ENCODE measurements around the gene ETFBKMT.
"Not testable (repeated sequence)": the region's sequence is repeated elsewhere in the genome, so short reads cannot be mapped to it uniquely, and the experiment has no call there.

ETFBKMT gene

GRCh38 chr12:31714406-31715271, 55.2 kb downstream of the ETFBKMT start:
- H3K4me3 ChIP-seq (ENCODE audit: low read length) = no peak overlapping the region
- no peak for DNase-seq (ENCODE audit: low read depth, low spot score)

- no peak for DNase-seq (ENCODE audit: low read depth, low spot score)
- no peak overlapping the region for H3K4me3 ChIP-seq (ENCODE audit: low read length)
Measured at GRCh38 chr12:31715283-31715825, 55.9 kb downstream of the ETFBKMT start.

DNA sequence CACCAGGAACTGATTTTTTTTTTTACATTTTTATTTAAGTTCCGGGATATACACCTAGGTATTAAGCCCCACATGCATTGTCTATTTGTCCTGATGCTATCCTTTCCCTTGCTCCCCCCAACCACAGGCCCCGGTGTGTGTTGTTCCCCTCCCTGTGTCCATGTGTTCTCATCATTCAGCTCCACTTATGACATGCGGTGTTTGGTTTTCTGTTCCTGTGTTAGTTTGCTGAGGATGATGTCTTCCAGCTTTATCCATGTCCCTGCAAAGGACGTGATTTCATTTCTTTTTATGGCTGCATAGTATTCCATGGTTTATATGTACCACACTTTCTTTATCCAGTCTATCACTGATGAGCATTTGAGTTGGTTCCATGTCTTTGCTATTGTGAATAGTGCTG, 57.5 kb downstream of the ETFBKMT start:
- not testable (repeated sequence) for H3K4me3 ChIP-seq (ENCODE audit: low read length); DNase-seq (ENCODE audit: low read depth, low spot score)

DNA sequence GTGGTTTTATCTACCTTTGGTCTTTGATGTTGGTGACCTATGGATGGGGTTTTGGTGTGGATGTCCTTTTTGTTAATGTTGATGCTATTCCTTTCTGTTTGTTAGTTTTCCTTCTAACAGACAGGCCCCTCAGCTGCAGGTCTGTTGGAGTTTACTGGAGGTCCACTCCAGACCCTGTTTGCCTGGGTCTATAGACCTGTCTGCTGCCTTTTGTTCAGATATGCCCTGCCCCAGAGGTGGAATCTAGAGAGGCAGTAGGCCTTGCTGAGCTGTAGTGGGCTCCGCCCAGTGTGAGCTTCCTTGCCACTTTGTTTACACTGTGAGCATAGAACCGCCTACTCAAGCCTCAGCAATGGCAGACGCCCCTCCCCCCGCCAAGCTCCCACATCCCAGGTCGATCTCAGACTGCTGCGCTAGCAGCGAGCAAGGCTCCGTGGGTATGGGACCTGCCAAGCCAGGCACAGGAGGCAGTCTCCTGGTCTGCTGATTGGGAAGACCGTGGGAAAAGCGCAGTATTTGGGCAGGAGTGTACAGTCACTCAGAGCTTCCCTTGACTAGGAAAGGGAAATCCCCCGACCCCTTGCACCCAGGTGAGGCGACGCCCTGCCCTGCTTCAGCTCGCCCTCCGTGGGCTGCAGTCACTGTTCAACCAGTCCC, 59.2 kb downstream of the ETFBKMT start:
- not testable (repeated sequence) for H3K4me3 ChIP-seq (ENCODE audit: low read length); DNase-seq (ENCODE audit: low read depth, low spot score)

GRCh38 chr12:31722580-31722979, 63.1 kb downstream of the ETFBKMT start:
- no peak for DNase-seq (ENCODE audit: low read depth, low spot score)

More at GRCh38 chr12:31722580-31722979, 63.1 kb downstream of the ETFBKMT start:
- H3K4me3 ChIP-seq (ENCODE audit: low read length) = no peak overlapping the region
